GM23338 (cell line): Measurements from ENCODE around the gene FRMD3. TPM values are rescaled to one million over a fixed set of nuclear protein-coding genes. Genes with fewer than 3 reads are reported as not detected.

Experiments used
- ATAC-seq: fragments of 200-7000 bp; cut with Tn5 transposase; 3 replicates; pipeline ENCODE4 v1.9.1; 2020
- DNase-seq: peaks from one replicate; pipeline ENCODE4 v3.0.0-alpha.2; 2015; ENCODE audit warnings: low spot score
- H2AFZ ChIP-seq: fragments of 200-600 bp; sonication (generic); 2 replicates; pipeline ENCODE4 v1.8.0; 2016; ENCODE audit warnings: antibody characterized with exemption, mild to moderate bottlenecking, moderate library complexity
- H3F3A ChIP-seq: fragments of 200-600 bp; sonication (generic); replicated peaks from 2 replicates; pipeline ENCODE4 v1.8.0; 2017; ENCODE audit warnings: antibody characterized with exemption, mixed run types, low read depth
- H3K27ac ChIP-seq: fragments of 200-600 bp; sonication (generic); 2 replicates; pipeline ENCODE4 v1.6.1; 2016; ENCODE audit warnings: low read depth
- H3K27me3 ChIP-seq: fragments of 200-600 bp; sonication (generic); 2 replicates; pipeline ENCODE4 v1.8.0; 2016; ENCODE audit warnings: mild to moderate bottlenecking, mixed run types, moderate library complexity; ENCODE audit not compliant: insufficient read depth
- H3K36me3 ChIP-seq: fragments of 200-600 bp; sonication (generic); 2 replicates; pipeline ENCODE4 v1.8.0; 2016; ENCODE audit warnings: mild to moderate bottlenecking; ENCODE audit not compliant: insufficient read depth
- H3K4me1 ChIP-seq: fragments of 200-600 bp; sonication (generic); 2 replicates; pipeline ENCODE4 v1.8.0; 2016; ENCODE audit warnings: mild to moderate bottlenecking, moderate library complexity; ENCODE audit not compliant: insufficient read depth
- H3K4me2 ChIP-seq: fragments of 200-600 bp; sonication (generic); 2 replicates; pipeline ENCODE4 v1.7.1; 2017; ENCODE audit warnings: mixed run types
- H3K4me3 ChIP-seq: fragments of 200-600 bp; sonication (generic); 2 replicates; pipeline ENCODE4 v1.6.1; 2016; ENCODE audit warnings: mixed run types
- H3K79me2 ChIP-seq: fragments of 200-600 bp; sonication (generic); replicated peaks from 2 replicates; pipeline ENCODE4 v1.8.0; 2017; ENCODE audit warnings: mild to moderate bottlenecking; ENCODE audit not compliant: insufficient read depth
- H3K9me2 ChIP-seq: fragments of 200-600 bp; sonication (generic); 2 replicates; pipeline ENCODE4 v1.8.0; 2017; ENCODE audit not compliant: insufficient read depth
- H4K20me1 ChIP-seq: fragments of 200-600 bp; sonication (generic); replicated peaks from 2 replicates; pipeline ENCODE4 v1.8.0; 2017; ENCODE audit warnings: mild to moderate bottlenecking; ENCODE audit not compliant: insufficient read depth
- H3K27ac Mint-ChIP-seq: 2 replicates; pipeline ENCODE4 v1.8.0; 2020; ENCODE audit warnings: inconsistent platforms, mild to moderate bottlenecking, moderate library complexity, mixed read lengths
- H3K27me3 Mint-ChIP-seq: 3 replicates; pipeline ENCODE4 v1.8.0; 2022; ENCODE audit warnings: low read depth, mild to moderate bottlenecking, moderate library complexity, mixed read lengths, inconsistent platforms; ENCODE audit not compliant: insufficient read depth, poor library complexity
- H3K36me3 Mint-ChIP-seq: 3 replicates; pipeline ENCODE4 v1.8.0; 2021; ENCODE audit warnings: low read depth, mild to moderate bottlenecking, inconsistent platforms, moderate library complexity, mixed read lengths
- H3K4me1 Mint-ChIP-seq: 3 replicates; pipeline ENCODE4 v1.8.0; 2020; ENCODE audit warnings: mild to moderate bottlenecking, inconsistent platforms, mixed read lengths
- H3K4me3 Mint-ChIP-seq: 3 replicates; pipeline ENCODE4 v1.8.0; 2021; ENCODE audit warnings: moderate library complexity, mild to moderate bottlenecking, inconsistent platforms, mixed read lengths
- H3K9me3 Mint-ChIP-seq: 3 replicates; pipeline ENCODE4 v1.8.0; 2020; ENCODE audit warnings: moderate library complexity, mild to moderate bottlenecking, inconsistent platforms, mixed read lengths
- CREB1 ChIP-seq: fragments of 250-450 bp; sonication (Bioruptor Pico); IDR thresholded peaks from 2 replicates; pipeline ENCODE4 v1.5.0; 2020; ENCODE audit warnings: low read depth, mild to moderate bottlenecking, moderate library complexity
- CTCF ChIP-seq, 2 experiments: fragments of 200-600 bp in 1 of 2; sonication (generic) in 1 of 2; conservative IDR thresholded peaks; 2 replicates each; pipeline versions ENCODE4 v1.5.1 to v1.6.1; 2016 to 2017; ENCODE audit warnings: antibody characterized with exemption in 2 of 2, low read depth in 2 of 2, mild to moderate bottlenecking in 2 of 2, moderate library complexity in 1 of 2
- ETS1 ChIP-seq: IDR thresholded peaks from 2 replicates; pipeline ENCODE4 v1.6.1; 2016; ENCODE audit warnings: antibody characterized with exemption
- EZH2phosphoT487 ChIP-seq: fragments of 200-600 bp; sonication (generic); IDR thresholded peaks from one replicate; pipeline ENCODE4 v1.8.1; 2018; ENCODE audit warnings: antibody characterized with exemption; ENCODE audit not compliant: unreplicated experiment
- NANOG ChIP-seq: IDR thresholded peaks from 2 replicates; pipeline ENCODE4 v1.6.1; 2016; ENCODE audit warnings: antibody characterized with exemption, borderline replicate concordance
- POLR2AphosphoS5 ChIP-seq: IDR thresholded peaks from 2 replicates; pipeline ENCODE4 v1.6.1; 2016; ENCODE audit warnings: antibody characterized with exemption, low read depth
- REST ChIP-seq: IDR thresholded peaks from one replicate; pipeline ENCODE4 v1.6.1; 2018; ENCODE audit warnings: antibody characterized with exemption; ENCODE audit not compliant: unreplicated experiment
- STAT1 ChIP-seq: IDR thresholded peaks from one replicate; pipeline ENCODE4 v1.6.1; 2016; ENCODE audit warnings: antibody characterized with exemption; ENCODE audit not compliant: unreplicated experiment
- ZNF114 ChIP-seq: fragments of 250-450 bp; sonication (Bioruptor Pico); IDR thresholded peaks from 2 replicates; pipeline ENCODE4 v1.5.0; 2020; ENCODE audit warnings: mild to moderate bottlenecking, moderate library complexity
- ZNF331 ChIP-seq: fragments of 250-450 bp; sonication (Bioruptor Pico); IDR thresholded peaks from 2 replicates; pipeline ENCODE4 v1.5.0; 2020; ENCODE audit warnings: low read depth, mild to moderate bottlenecking, moderate library complexity
- ZNF462 ChIP-seq: fragments of 250-450 bp; sonication (Bioruptor Pico); IDR thresholded peaks from 2 replicates; pipeline ENCODE4 v1.5.0; 2020; ENCODE audit warnings: mild to moderate bottlenecking, moderate library complexity
- polyA plus RNA-seq: library from polyadenylated mRNA; unstranded; fragments of >200 nt; fragmentation: Nextera tagmentation; extraction: Ambion mirVana; gene quantifications from 2 replicates; pipeline ENCODE4 v1.2.1, GENCODE V29; 2016
- total RNA-seq: library from RNA; depleted of rRNA; stranded (reverse); fragments of >200 nt; shearing (Covaris generic); gene quantifications from 2 replicates; pipeline ENCODE4 v1.2.3, GENCODE V29; 2014

Gene FRMD3
- total and polyA plus RNA-seq, 2 experiments from 2014 or later, result 0.47 to 1.2 TPM

GRCh38 chr9:83299094-83299493 lies 239.1 kb downstream of the FRMD3 start:
- Histone ChIP-seq H3K9me2 (peaks cover 15% of the 10 kb centered on the region; the same call in 1 of the 2 replicates), H2AFZ (no peak overlapping the region), H3K36me3 (no peaks in the 10 kb centered on the region), H3K4me3 (no peak overlapping the region), H3K27me3 (no peaks in the 10 kb centered on the region), H3F3A (no peaks in the 10 kb centered on the region), H3K4me1 (no peaks in the 10 kb centered on the region), H3K27ac (no peak overlapping the region), H4K20me1 (no peaks in the 10 kb centered on the region), H3K4me2 (no peak overlapping the region), H3K79me2 (no peaks in the 10 kb centered on the region)
- DNase-seq (no peak), ATAC-seq (no peak)
- H3K9me3 Mint-ChIP-seq, result no peaks in the 10 kb centered on the region
- TF ChIP-seq EZH2phosphoT487, result no peak
- TF ChIP-seq ZNF331, result no peak
- no peak for TF ChIP-seq CREB1 (CRISPR knock-in tag)
- TF ChIP-seq ZNF114 (CRISPR knock-in tag), result no peak
- no peak for TF ChIP-seq ETS1
- TF ChIP-seq POLR2AphosphoS5, result no peak
- no peak for TF ChIP-seq ZNF462 (CRISPR knock-in tag)
- no peak for TF ChIP-seq CTCF (conservative IDR thresholded peaks at IDR 0.05; ENCODE audit: low read depth in 2 of 2)
- no peak for TF ChIP-seq REST
- TF ChIP-seq NANOG, result no peak
- TF ChIP-seq STAT1, result no peak
- H3K27ac Mint-ChIP-seq, result no peak overlapping the region
- no peak overlapping the region for H3K4me3 Mint-ChIP-seq
- H3K36me3 Mint-ChIP-seq, result no peaks in the 10 kb centered on the region
- no peaks in the 10 kb centered on the region for H3K27me3 Mint-ChIP-seq
- no peaks in the 10 kb centered on the region; the same call in 2 of the 3 replicates for H3K4me1 Mint-ChIP-seq
